Measurements from ENCODE around the gene VPS26B. TPM values are rescaled to one million over a fixed set of nuclear protein-coding genes. Genes with fewer than 3 reads are reported as not detected.
"Not testable (repeated sequence)": the region's sequence is repeated elsewhere in the genome, so short reads cannot be mapped to it uniquely, and the experiment has no call there.

Gene VPS26B
- polyA plus RNA-seq, 10 donors = 26.6 to 39.4 (median 30.3) TPM

GRCh38 chr11:134254433-134255183 lies 30.1 kb downstream of the VPS26B start:
- DNase-seq = no peak

GRCh38 chr11:134255184-134255561 lies 30.7 kb downstream of the VPS26B start:
- not testable (repeated sequence) for DNase-seq

- no peak for DNase-seq
Observed at GRCh38 chr11:134257101-134257500, 32.6 kb downstream of the VPS26B start.

GRCh38 chr11:134258577-134258976 lies 34.1 kb downstream of the VPS26B start:
- DNase-seq = no peak

- no peak for DNase-seq
Observed at GRCh38 chr11:134260503-134260902, 36.0 kb downstream of the VPS26B start.

GRCh38 chr11:134260983-134261382 lies 36.5 kb downstream of the VPS26B start:
- no peak for DNase-seq

- DNase-seq = peak in 1 of 3 donors; percentile 23
Observed at GRCh38 chr11:134261626-134262488, 37.4 kb downstream of the VPS26B start.

GRCh38 chr11:134264966-134265764 lies 40.7 kb downstream of the VPS26B start:
- no peak for DNase-seq

- DNase-seq = no peak
Observed at GRCh38 chr11:134266440-134266839, 42.0 kb downstream of the VPS26B start.

GRCh38 chr11:134266841-134267251 lies 42.4 kb downstream of the VPS26B start:
- peak in 1 of 3 donors; percentile 24 for DNase-seq

- DNase-seq = no peak
Observed at GRCh38 chr11:134267461-134267860, 43.0 kb downstream of the VPS26B start.

- no peak for DNase-seq
Observed at GRCh38 chr11:134267966-134268365, 43.5 kb downstream of the VPS26B start.

- no peak for DNase-seq
Observed at GRCh38 chr11:134270250-134270714, 45.8 kb downstream of the VPS26B start.

GRCh38 chr11:134271978-134272377 lies 47.5 kb downstream of the VPS26B start:
- no peak for DNase-seq

- no peak for DNase-seq
Observed at GRCh38 chr11:134272381-134273316, 48.2 kb downstream of the VPS26B start.

- no peak for DNase-seq
Observed at GRCh38 chr11:134273317-134273712, 48.8 kb downstream of the VPS26B start.

- no peak for DNase-seq
Observed at GRCh38 chr11:134275188-134275533, 50.7 kb downstream of the VPS26B start.

GRCh38 chr11:134275534-134276395 lies 51.3 kb downstream of the VPS26B start, which contains the start of gene GLB1L3:
GLB1L3 (plus strand) TSS chr11:134276379; CDS start chr11:134276741, 362 bp downstream.
- DNase-seq = peak in 1 of 3 donors; percentile 47

GRCh38 chr11:134276396-134277182 lies 52.1 kb downstream of the VPS26B start:
- DNase-seq = no peak
